Neural crest cell (in vitro differentiated cells): Measurements from ENCODE around the gene PLAC1. TPM values are rescaled to one million over a fixed set of nuclear protein-coding genes. Genes with fewer than 3 reads are reported as not detected.
A peak's percentile ranks its signal among the peaks of the same experiment; 100 is the strongest.

Source experiments
- DNase-seq: peaks from one replicate; pipeline ENCODE4 v3.0.0; 2021; ENCODE audit warnings: low read depth, mixed read lengths, low spot score
- H3K27ac Mint-ChIP-seq: one replicate; pipeline ENCODE4 v1.8.0; 2021; ENCODE audit warnings: mild to moderate bottlenecking, mixed read lengths; ENCODE audit not compliant: unreplicated experiment
- H3K27me3 Mint-ChIP-seq: 2 replicates; pipeline ENCODE4 v1.8.0; 2021; ENCODE audit warnings: low read depth, mild to moderate bottlenecking, mixed read lengths
- H3K36me3 Mint-ChIP-seq: 2 replicates; pipeline ENCODE4 v1.8.0; 2021; ENCODE audit warnings: low read depth, mild to moderate bottlenecking, mixed read lengths
- H3K4me1 Mint-ChIP-seq: 2 replicates; pipeline ENCODE4 v1.8.0; 2021; ENCODE audit warnings: mixed read lengths
- H3K4me3 Mint-ChIP-seq: one replicate; pipeline ENCODE4 v1.8.0; 2021; ENCODE audit warnings: mild to moderate bottlenecking, mixed read lengths
- H3K9me3 Mint-ChIP-seq: 2 replicates; pipeline ENCODE4 v1.8.0; 2021; ENCODE audit warnings: mixed read lengths
- total RNA-seq: library from RNA; stranded (reverse); gene quantifications from 2 replicates; pipeline ENCODE4 v1.2.1, GENCODE V29; 2021
- TF ChIP-seq, protein P1 (sequence below): fragments of 200-600 bp; sonication (generic); conservative IDR thresholded peaks from 2 replicates; pipeline ENCODE4 v1.5.0; 2021; ENCODE audit warnings: antibody characterized with exemption, mild to moderate bottlenecking

The PLAC1 gene
- total RNA-seq, 1 donor from 2014 or later: not detected

DNA sequence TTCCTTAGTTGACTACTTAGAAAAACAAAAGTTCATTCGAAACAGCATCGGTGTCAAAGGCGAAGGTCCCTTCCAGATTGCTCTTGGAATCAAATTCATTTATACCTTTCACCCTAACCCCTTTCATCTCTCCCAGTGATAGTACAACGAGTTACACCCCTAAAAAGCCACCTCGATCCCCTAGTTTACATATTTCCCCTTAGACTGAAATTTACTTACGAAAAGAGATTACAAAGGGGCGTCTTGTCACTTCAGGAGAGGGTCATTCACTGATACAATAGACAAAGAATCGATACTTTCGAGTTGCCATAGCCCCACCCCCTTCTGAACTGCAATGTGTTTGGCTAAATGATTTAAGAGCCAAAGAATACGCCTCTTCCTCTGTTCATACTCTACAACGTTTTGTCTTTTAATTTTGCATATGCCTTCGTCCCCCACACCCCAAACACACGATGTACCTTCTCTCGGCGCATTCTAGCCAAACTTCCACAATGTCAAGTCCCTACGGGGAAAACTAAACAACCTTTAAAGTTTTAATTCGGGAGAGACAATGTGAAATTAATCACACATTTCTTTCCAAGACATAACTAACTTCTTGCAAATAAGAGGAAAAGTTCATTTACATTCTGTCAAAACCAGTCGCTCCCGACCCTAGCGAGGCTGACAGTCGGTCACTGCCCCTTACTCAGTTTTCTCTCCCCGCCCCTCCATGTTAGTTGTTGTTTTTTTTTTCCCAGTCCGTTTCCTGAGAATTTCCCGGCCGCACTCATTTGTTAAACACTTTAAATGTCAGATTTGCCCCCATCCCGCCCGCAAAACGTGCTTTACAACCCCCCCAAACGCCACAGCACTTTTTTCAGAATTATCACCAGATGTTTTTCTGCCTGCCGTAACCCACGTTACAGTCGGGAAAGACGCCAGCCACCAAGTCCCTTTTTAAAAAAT, 109.7 kb downstream of the PLAC1 start:
- H3K9me3 Mint-ChIP-seq: no peaks in the 10 kb centered on the region
- H3K4me1 Mint-ChIP-seq: peaks cover 32% of the 10 kb centered on the region
- H3K27ac Mint-ChIP-seq: peak overlapping the region; percentile 93
- peaks cover 44% of the 10 kb centered on the region for H3K27me3 Mint-ChIP-seq
- DNase-seq: no peak
- TF ChIP-seq, protein P1, sequence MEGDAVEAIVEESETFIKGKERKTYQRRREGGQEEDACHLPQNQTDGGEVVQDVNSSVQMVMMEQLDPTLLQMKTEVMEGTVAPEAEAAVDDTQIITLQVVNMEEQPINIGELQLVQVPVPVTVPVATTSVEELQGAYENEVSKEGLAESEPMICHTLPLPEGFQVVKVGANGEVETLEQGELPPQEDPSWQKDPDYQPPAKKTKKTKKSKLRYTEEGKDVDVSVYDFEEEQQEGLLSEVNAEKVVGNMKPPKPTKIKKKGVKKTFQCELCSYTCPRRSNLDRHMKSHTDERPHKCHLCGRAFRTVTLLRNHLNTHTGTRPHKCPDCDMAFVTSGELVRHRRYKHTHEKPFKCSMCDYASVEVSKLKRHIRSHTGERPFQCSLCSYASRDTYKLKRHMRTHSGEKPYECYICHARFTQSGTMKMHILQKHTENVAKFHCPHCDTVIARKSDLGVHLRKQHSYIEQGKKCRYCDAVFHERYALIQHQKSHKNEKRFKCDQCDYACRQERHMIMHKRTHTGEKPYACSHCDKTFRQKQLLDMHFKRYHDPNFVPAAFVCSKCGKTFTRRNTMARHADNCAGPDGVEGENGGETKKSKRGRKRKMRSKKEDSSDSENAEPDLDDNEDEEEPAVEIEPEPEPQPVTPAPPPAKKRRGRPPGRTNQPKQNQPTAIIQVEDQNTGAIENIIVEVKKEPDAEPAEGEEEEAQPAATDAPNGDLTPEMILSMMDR: no peak
- H3K36me3 Mint-ChIP-seq: no peaks in the 10 kb centered on the region
- peak overlapping the region; percentile 94 for H3K4me3 Mint-ChIP-seq

DNA sequence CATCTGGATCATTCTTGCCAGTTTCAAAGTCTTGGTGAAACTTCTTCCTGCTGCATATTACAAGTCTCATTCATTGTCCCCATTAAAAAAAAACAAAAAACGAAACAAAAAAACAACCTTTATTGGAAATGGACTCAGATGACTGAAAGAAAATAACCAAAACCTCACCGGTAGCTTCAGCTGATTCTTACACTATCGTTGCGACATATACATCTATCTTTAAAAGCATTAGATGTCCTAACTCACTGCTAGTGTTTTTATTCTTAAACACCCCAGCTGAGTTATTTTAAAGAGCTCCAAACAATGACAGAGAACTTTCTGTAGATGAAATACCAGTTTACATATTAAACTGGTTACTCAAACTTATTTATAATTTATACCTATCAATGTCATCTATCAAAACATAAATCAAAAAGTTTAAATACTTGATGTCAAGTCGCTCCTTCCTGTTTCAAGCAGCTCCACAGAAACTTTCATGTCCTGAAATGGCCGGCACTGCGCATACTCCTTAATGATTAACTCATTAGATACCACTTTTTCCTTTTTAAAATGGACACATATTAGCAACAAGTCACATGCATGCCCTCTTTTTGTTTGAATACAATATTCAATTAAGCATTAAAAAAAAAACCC, 111.1 kb downstream of the PLAC1 start:
- TF ChIP-seq, protein P1: no peak
- DNase-seq: no peak
- no peaks in the 10 kb centered on the region for H3K9me3 Mint-ChIP-seq
- peaks cover 40% of the 10 kb centered on the region for H3K27me3 Mint-ChIP-seq
- peaks cover 39% of the 10 kb centered on the region for H3K4me1 Mint-ChIP-seq
- H3K27ac Mint-ChIP-seq: no peak overlapping the region
- peak overlapping the region; percentile 94 for H3K4me3 Mint-ChIP-seq
- no peaks in the 10 kb centered on the region for H3K36me3 Mint-ChIP-seq

DNA sequence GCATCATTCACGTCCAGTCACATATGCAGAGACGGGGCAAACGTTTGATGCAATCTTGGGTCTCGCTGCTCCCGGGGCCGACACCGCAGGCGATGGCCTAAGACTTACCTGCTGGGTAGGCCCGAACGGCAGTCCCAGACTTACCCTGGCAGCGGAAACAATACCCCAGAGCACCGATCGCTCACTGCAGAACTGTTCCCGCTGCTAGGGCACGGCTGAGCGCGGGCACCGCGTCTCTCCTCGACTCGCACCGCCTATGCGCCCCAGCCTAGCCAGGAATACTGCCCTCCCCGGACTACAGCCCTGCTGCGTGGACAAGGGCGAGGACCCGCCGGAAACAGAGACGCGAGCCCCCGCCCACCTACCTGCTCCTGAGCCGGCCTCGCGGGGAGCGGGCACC, 112.1 kb downstream of the PLAC1 start:
- TF ChIP-seq, protein P1: no peak
- no peaks in the 10 kb centered on the region for H3K36me3 Mint-ChIP-seq
- no peaks in the 10 kb centered on the region for H3K9me3 Mint-ChIP-seq
- peaks cover 33% of the 10 kb centered on the region for H3K4me1 Mint-ChIP-seq
- peaks cover 31% of the 10 kb centered on the region for H3K27me3 Mint-ChIP-seq
- H3K4me3 Mint-ChIP-seq: no peak overlapping the region
- H3K27ac Mint-ChIP-seq: no peak overlapping the region
- DNase-seq: no peak

DNA sequence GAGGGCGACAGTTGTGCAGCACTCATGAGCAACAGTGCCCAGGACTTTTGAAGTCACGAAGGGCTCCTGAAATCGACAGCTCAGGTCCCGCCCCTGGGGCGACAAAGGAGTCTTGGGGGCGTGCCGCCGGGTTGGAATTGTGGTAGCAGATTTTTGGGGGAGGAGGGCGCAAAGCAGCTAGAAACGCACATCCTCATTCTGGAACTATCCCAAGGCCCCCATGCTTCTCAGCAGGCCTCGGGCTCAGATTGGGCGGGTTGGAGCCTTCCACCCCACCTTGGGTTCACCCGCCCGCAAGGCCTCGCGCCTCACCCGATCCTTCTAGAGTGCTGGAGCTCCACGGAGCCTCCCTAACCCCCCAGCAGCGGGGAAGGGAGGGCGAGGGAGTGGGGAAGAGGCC, 112.8 kb downstream of the PLAC1 start:
- no peaks in the 10 kb centered on the region for H3K9me3 Mint-ChIP-seq
- DNase-seq: no peak
- H3K4me1 Mint-ChIP-seq: peaks cover 31% of the 10 kb centered on the region

DNA sequence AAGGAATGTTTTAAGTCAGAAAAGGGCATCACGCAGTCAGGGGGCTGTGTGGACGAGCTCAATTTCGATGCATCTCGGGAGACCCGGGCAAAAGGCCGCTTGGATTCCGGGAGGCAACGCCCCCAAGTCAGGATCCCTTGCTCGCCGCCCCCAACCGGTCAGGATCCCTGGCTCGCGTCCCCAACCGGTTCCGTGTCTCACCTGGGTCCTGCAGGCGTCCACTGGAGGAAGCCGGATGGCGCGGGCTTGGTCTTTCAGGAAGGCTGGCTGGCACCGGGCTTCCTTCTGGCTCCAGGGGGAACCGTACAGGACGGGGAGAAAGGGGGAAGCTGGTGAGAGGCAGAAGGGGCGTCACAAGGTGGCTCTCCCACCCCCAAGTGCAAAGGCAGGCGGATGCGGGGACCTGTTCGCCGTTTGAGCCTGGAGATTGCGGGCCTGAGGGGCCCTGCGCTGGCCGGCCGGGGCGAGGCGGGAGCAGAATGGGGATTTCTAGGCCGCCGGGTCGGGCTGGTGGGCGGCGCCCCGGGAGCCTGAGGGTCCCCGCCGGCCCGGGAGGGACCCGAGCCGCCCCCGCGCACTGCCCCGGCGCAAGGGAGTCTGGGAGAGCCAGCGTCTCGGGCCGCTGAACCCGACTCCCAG, 113.6 kb downstream of the PLAC1 start:
- H3K9me3 Mint-ChIP-seq: no peaks in the 10 kb centered on the region
- H3K27me3 Mint-ChIP-seq: peaks cover 19% of the 10 kb centered on the region
- H3K36me3 Mint-ChIP-seq: no peaks in the 10 kb centered on the region
- peaks cover 24% of the 10 kb centered on the region for H3K4me1 Mint-ChIP-seq
- H3K4me3 Mint-ChIP-seq: peak overlapping the region; percentile 76
- DNase-seq: no peak
- TF ChIP-seq, protein P1: no peak
- no peak overlapping the region for H3K27ac Mint-ChIP-seq

More for the DNA sequence above, 112.8 kb downstream of the PLAC1 start:
- Mint-ChIP-seq H3K27me3 (peaks cover 27% of the 10 kb centered on the region), H3K4me3 (peak overlapping the region; percentile 50), H3K36me3 (no peaks in the 10 kb centered on the region), H3K27ac (no peak overlapping the region)
- TF ChIP-seq, protein P1: no peak
